Trophoblast cell (in vitro differentiated cells and primary cell): ENCODE results near the gene CLDN9.

Source experiments
- DNase-seq, 2 donors: peaks; one replicate each; pipeline ENCODE4 v3.0.0-alpha.2; 2016
- H2AFZ ChIP-seq: 2 replicates; pipeline ENCODE4 v1.6.1; 2013; ENCODE audit warnings: low read length, moderate library complexity, mild to moderate bottlenecking; ENCODE audit not compliant: insufficient read depth, poor library complexity
- H2AK5ac ChIP-seq: 2 replicates; pipeline ENCODE4 v1.6.1; 2013; ENCODE audit warnings: mild to moderate bottlenecking, low read length
- H2BK120ac ChIP-seq: 2 replicates; pipeline ENCODE4 v1.6.1; 2013; ENCODE audit warnings: low read length, mild to moderate bottlenecking, moderate library complexity; ENCODE audit not compliant: insufficient read depth, poor library complexity
- H2BK12ac ChIP-seq: 2 replicates; pipeline ENCODE4 v1.6.1; 2013; ENCODE audit warnings: mild to moderate bottlenecking, low read length, moderate library complexity
- H2BK5ac ChIP-seq: 2 replicates; pipeline ENCODE4 v1.6.1; 2013; ENCODE audit warnings: low read length, low read depth, moderate library complexity, mild to moderate bottlenecking; ENCODE audit not compliant: poor library complexity
- H3K14ac ChIP-seq: 2 replicates; pipeline ENCODE4 v1.6.1; 2013; ENCODE audit warnings: mild to moderate bottlenecking, low read length
- H3K18ac ChIP-seq: 2 replicates; pipeline ENCODE4 v1.6.1; 2013; ENCODE audit warnings: mild to moderate bottlenecking, low read length
- H3K23ac ChIP-seq: 2 replicates; pipeline ENCODE4 v1.6.1; 2013; ENCODE audit warnings: low read length
- H3K27ac ChIP-seq: 2 replicates; pipeline ENCODE4 v1.5.1; 2013; ENCODE audit warnings: low read depth, mild to moderate bottlenecking, inconsistent platforms, low read length, moderate library complexity
- H3K27me3 ChIP-seq: 2 replicates; pipeline ENCODE4 v1.6.1; 2013; ENCODE audit warnings: inconsistent platforms, mild to moderate bottlenecking, low read length, moderate library complexity; ENCODE audit not compliant: insufficient read depth
- H3K36me3 ChIP-seq, 2 experiments: 1 replicate in 1 of 2; 2 replicates in 1 of 2; pipeline ENCODE4 v1.6.1; 2013; ENCODE audit warnings: low read length in 2 of 2, mild to moderate bottlenecking in 2 of 2, moderate library complexity in 1 of 2; ENCODE audit not compliant: insufficient read depth in 2 of 2, control insufficient read depth in 1 of 2
- H3K4ac ChIP-seq: 2 replicates; pipeline ENCODE4 v1.6.1; 2013; ENCODE audit warnings: low read depth, mild to moderate bottlenecking, low read length, moderate library complexity
- H3K4me1 ChIP-seq, 2 experiments: 1 replicate in 1 of 2; 2 replicates in 1 of 2; pipeline ENCODE4 v1.6.1; 2013; ENCODE audit warnings: low read length in 2 of 2, mild to moderate bottlenecking in 2 of 2, moderate library complexity in 1 of 2; ENCODE audit not compliant: insufficient read depth in 2 of 2, control insufficient read depth in 1 of 2
- H3K4me2 ChIP-seq: 2 replicates; pipeline ENCODE4 v1.6.1; 2013; ENCODE audit warnings: inconsistent platforms, mild to moderate bottlenecking, low read length, moderate library complexity
- H3K4me3 ChIP-seq: 2 replicates; pipeline ENCODE4 v1.5.1; 2013; ENCODE audit warnings: mild to moderate bottlenecking, low read depth, low read length, inconsistent platforms
- H3K79me1 ChIP-seq: one replicate; pipeline ENCODE4 v1.6.1; 2013; ENCODE audit warnings: low read length
- H3K79me2 ChIP-seq: 2 replicates; pipeline ENCODE4 v1.6.1; 2013; ENCODE audit warnings: low read length, mild to moderate bottlenecking; ENCODE audit not compliant: control insufficient read depth, insufficient read depth, poor library complexity
- H3K9ac ChIP-seq: 2 replicates; pipeline ENCODE4 v1.6.1; 2013; ENCODE audit warnings: mild to moderate bottlenecking, low read length
- H3K9me3 ChIP-seq: 2 replicates; pipeline ENCODE4 v1.6.1; 2013; ENCODE audit warnings: low read depth, mild to moderate bottlenecking, control low read depth, inconsistent platforms, low read length; ENCODE audit not compliant: insufficient read depth
- H4K12ac ChIP-seq: 2 replicates; pipeline ENCODE4 v1.6.1; 2013; ENCODE audit warnings: low read depth, mild to moderate bottlenecking, low read length, moderate library complexity
- H4K8ac ChIP-seq: 2 replicates; pipeline ENCODE4 v1.6.1; 2013; ENCODE audit warnings: low read depth, mild to moderate bottlenecking, low read length, moderate library complexity
- H4K91ac ChIP-seq: one replicate; pipeline ENCODE4 v1.6.1; 2013; ENCODE audit warnings: low read depth, mild to moderate bottlenecking, low read length, moderate library complexity
- WGBS: extraction: QIAGEN DNeasy Blood & Tissue Kit; methylation state at CpG from one replicate; pipeline ENCODE4 v1.1.7; 2013; ENCODE audit warnings: missing lambda C conversion rate; ENCODE audit not compliant: insufficient read length, insufficient coverage; ENCODE audit errors: extremely low coverage; 5-methylcytosine and 5-hydroxymethylcytosine counted together

The CLDN9 gene

DNA sequence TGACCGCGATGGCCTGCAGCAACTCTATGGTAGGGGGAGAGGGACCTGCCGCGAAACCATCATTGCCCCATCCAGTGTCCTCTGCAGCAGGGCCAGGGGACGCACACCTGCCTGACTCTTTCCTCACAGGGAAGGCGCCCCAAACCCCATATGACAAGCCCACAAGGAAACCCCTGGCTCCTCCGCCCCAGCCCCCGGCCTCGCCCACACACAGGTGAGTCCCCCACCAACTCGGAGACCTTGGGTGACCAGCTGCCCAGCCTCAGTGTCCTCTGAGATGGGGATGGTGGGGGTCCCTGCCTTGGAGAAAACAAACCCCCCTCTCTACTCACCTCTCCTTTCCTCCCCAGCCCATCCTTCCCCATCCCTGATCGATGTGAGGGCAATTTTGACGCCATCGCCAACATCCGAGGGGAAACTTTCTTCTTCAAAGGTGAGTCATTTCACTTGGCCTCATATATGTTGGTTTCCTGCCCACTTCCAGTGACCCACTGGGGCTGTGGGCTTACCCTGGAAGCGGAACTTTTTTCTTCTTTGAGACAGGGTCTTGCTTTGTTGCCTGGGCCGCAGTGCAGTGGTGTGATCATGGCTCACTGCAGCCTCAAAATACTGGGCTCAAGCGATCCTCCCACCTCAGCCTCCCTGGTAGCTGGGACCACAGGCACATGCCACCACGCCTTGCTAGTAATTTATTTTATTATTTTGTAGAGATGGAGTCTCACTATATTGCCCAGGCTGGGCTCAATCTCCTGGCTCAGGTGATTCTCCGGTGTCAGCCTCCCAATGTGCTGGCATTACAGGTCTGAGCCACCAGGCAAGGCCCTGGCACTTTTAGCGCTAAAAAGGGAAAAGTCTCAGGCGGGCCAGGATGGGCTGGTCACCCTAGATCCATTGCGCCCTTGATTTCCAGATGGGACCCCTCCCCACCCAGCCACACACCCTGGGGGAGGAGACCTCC is 44.7 kb downstream of the CLDN9 start:
- Histone ChIP-seq H3K27me3 (no peaks in the 10 kb centered on the region), H3K4me1 (peaks cover 10 to 11% of the 10 kb centered on the region in 2 experiments), H3K9me3 (no peaks in the 10 kb centered on the region), H3K18ac (no peak overlapping the region), H3K9ac (no peak overlapping the region), H3K79me2 (peaks cover 5% of the 10 kb centered on the region), H3K14ac (no peak overlapping the region), H3K79me1 (peaks cover 10% of the 10 kb centered on the region), H2AK5ac (no peak overlapping the region), H4K91ac (no peak overlapping the region), H2BK12ac (no peak overlapping the region), H3K36me3 (peaks cover 2 to 7% of the 10 kb centered on the region in 2 experiments), H3K4ac (no peak overlapping the region), H4K12ac (no peak overlapping the region), H2BK5ac (no peak overlapping the region), H3K23ac (no peak overlapping the region), H4K8ac (no peak overlapping the region), H2BK120ac (no peak overlapping the region), H3K4me2 (peak overlapping the region; percentile 87), H3K27ac (no peak overlapping the region), H2AFZ (no peak overlapping the region), H3K4me3 (no peak overlapping the region)
- no peak for DNase-seq
- no CpG with 5 or more reads among the region's 22 CpGs for WGBS

DNA sequence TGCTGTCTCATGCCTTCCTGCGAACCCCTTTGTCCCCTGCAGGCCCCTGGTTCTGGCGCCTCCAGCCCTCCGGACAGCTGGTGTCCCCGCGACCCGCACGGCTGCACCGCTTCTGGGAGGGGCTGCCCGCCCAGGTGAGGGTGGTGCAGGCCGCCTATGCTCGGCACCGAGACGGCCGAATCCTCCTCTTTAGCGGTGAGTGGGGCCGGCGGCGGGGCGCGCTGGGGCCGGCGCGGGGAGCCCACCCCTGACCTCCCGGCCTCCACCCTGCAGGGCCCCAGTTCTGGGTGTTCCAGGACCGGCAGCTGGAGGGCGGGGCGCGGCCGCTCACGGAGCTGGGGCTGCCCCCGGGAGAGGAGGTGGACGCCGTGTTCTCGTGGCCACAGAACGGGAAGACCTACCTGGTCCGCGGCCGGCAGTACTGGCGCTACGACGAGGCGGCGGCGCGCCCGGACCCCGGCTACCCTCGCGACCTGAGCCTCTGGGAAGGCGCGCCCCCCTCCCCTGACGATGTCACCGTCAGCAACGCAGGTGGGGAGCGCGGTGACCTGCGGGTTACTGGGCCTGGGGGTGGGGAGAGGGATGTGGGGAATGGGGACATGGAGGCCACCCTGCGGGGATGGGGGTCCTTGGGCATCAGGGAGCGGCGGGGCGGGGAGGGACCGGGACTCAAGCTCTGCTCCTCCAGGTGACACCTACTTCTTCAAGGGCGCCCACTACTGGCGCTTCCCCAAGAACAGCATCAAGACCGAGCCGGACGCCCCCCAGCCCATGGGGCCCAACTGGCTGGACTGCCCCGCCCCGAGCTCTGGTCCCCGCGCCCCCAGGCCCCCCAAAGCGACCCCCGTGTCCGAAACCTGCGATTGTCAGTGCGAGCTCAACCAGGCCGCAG is 45.7 kb downstream of the CLDN9 start:
- Histone ChIP-seq H3K4me3 (peak overlapping the region; percentile 88), H2AK5ac (no peak overlapping the region), H3K36me3 (peaks cover 2 to 7% of the 10 kb centered on the region in 2 experiments), H3K23ac (no peak overlapping the region), H3K27ac (no peak overlapping the region), H3K79me2 (peaks cover 5% of the 10 kb centered on the region), H2BK12ac (no peak overlapping the region), H3K9ac (peak overlapping the region; percentile 80), H3K9me3 (no peaks in the 10 kb centered on the region), H3K18ac (peak overlapping the region; percentile 98), H4K91ac (peak overlapping the region; percentile 97), H3K27me3 (no peaks in the 10 kb centered on the region), H3K4me2 (peak overlapping the region; percentile 87), H3K4me1 (peaks cover 10 to 11% of the 10 kb centered on the region in 2 experiments), H4K12ac (peak overlapping the region; percentile 99), H2BK5ac (no peak overlapping the region), H3K4ac (peak overlapping the region; percentile 80), H2AFZ (peak overlapping the region; percentile 95), H3K79me1 (peaks cover 10% of the 10 kb centered on the region), H3K14ac (peak overlapping the region; percentile 99), H4K8ac (peak overlapping the region; percentile 100), H2BK120ac (peak overlapping the region; percentile 95)
- no CpG with 5 or more reads among the region's 77 CpGs for WGBS
- DNase-seq, result peak in 1 of 2 donors; percentile 27

DNA sequence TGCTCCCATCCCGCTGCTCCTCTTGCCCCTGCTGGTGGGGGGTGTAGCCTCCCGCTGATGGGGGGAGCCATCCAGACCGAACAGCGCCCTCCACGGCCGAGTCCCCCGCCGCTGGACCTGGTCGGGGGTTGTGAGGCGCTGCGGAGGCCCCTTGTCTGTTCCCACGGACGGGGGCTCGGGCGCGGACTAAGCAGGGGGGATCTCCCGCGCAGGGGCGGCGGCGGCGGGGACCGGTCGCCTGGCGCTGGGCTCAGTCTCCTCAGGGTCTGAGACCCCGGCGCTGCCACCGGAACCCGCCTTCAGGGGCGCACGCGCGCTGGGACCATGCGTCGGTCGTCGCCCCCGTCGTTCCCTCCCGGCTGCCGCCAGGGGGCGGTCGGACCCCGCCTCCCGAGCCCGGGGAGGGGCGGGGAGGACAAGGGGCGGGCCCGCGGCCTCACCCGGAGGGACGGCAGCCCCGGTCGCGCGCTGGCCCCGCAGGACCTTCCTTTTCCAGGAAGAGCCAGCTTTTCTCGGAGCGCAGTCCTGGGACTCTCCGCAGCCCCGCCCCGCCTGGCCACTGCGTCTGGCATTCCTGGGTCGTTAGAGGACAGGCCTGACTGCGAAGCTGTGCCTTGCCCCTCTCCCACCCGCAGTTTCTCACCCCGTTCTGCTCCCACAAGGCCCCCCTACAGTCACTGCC is 46.5 kb downstream of the CLDN9 start:
- Histone ChIP-seq H3K9me3 (no peaks in the 10 kb centered on the region), H4K8ac (peak overlapping the region; percentile 100), H3K79me2 (peaks cover 5% of the 10 kb centered on the region), H2AFZ (peak overlapping the region; percentile 95), H2BK120ac (peak overlapping the region; percentile 95), H3K79me1 (peaks cover 10% of the 10 kb centered on the region), H3K4ac (peak overlapping the region; percentile 80), H4K12ac (peak overlapping the region; percentile 99), H3K27me3 (no peaks in the 10 kb centered on the region), H3K4me3 (peak overlapping the region; percentile 88), H3K27ac (peak overlapping the region; percentile 46), H3K4me2 (peak overlapping the region; percentile 87), H3K14ac (peak overlapping the region; percentile 99), H2AK5ac (peak overlapping the region; percentile 57), H2BK12ac (peak overlapping the region; percentile 74), H3K4me1 (peaks cover 10 to 11% of the 10 kb centered on the region in 2 experiments), H2BK5ac (peak overlapping the region; percentile 54), H3K23ac (no peak overlapping the region), H4K91ac (peak overlapping the region; percentile 97), H3K18ac (peak overlapping the region; percentile 98), H3K9ac (peak overlapping the region; percentile 80), H3K36me3 (peaks cover 2 to 4% of the 10 kb centered on the region in 2 experiments)
- WGBS, result no CpG with 5 or more reads among the region's 67 CpGs
- peak; percentile 93 to 96 for DNase-seq
